Measurements from ENCODE around the gene YWHAB.

The YWHAB gene

GRCh38 chr20:44930517-44931168 is 45.1 kb downstream of the YWHAB start:
- H3K36me3 ChIP-seq (ENCODE audit: insufficient read depth, insufficient read length, low read length) = peaks cover 61% of the 10 kb centered on the region
- no peaks in the 10 kb centered on the region for H3K4me1 ChIP-seq (ENCODE audit: insufficient read depth, insufficient read length)
- TF ChIP-seq ZNF274 (IDR thresholded peaks at IDR 0.05; ENCODE audit: low read depth, low read length) (no peak), YY1 (IDR thresholded peaks at IDR 0.05; ENCODE audit: insufficient read depth, insufficient read length) (no peak), SUZ12 (IDR thresholded peaks at IDR 0.05; ENCODE audit: extremely low read depth, insufficient read depth, insufficient read length) (no peak)
- H3K9me3 ChIP-seq (ENCODE audit: insufficient read depth, low read length) = no peaks in the 10 kb centered on the region
- H3K4me3 ChIP-seq (ENCODE audit: insufficient read length, low read depth) = no peak overlapping the region
- no peaks in the 10 kb centered on the region for H3K27me3 ChIP-seq (ENCODE audit: insufficient read depth, insufficient read length)
- no peak overlapping the region for H3K9ac ChIP-seq (ENCODE audit: insufficient read length, low read depth)
- no peak for DNase-seq (ENCODE audit: low read depth, low spot score)

DNA sequence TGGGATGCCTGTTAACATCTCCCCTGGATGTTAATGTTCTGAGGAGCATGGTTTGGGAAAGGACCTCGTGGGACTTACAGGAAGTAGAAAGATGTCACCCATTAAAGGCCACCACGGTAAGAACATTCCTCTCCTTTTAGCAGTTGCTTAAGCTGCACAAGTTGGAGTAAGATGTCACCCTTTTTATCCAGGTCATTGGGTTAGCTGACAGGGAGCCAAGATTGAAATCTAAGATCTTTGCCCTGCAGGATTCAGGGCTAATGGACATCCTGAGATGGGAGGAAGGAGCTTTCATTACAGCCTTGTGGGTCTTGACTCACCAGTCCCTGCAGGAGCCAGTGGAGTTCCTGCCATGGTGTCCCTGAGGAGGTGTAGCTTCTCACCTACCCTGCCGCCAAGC is 46.4 kb downstream of the YWHAB start:
- no peaks in the 10 kb centered on the region for H3K9me3 ChIP-seq (ENCODE audit: insufficient read depth, low read length)

DNA sequence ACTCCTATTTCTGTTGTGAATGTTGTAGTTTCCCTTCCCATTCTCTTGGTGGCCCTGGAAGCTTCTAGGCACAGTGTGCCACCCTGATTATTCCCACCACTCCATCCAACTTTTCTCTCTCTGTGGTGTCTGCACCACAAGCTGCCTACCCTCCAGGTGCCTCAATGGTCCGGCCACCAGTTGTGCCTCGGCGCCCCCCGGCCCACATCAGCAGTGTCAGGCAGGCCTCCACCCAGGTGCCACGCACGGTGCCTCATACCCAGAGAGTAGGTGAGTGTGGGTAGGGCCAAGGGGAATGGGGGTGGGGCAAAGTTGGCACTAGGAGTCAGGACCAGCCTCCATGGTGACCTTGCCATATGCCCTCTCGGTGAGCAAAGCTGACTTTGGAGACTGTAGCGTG is 47.4 kb downstream of the YWHAB start:
- Histone ChIP-seq H3K4me1 (ENCODE audit: insufficient read depth, insufficient read length) (no peaks in the 10 kb centered on the region), H3K9ac (ENCODE audit: insufficient read length, low read depth) (no peak overlapping the region), H3K9me3 (ENCODE audit: insufficient read depth, low read length) (no peaks in the 10 kb centered on the region), H3K4me3 (ENCODE audit: insufficient read length, low read depth) (no peak overlapping the region), H3K27me3 (ENCODE audit: insufficient read depth, insufficient read length) (no peaks in the 10 kb centered on the region), H3K36me3 (ENCODE audit: insufficient read depth, insufficient read length, low read length) (peaks cover 78% of the 10 kb centered on the region)
- DNase-seq (ENCODE audit: low read depth, low spot score) = no peak
- TF ChIP-seq ZNF274 (IDR thresholded peaks at IDR 0.05; ENCODE audit: low read depth, low read length) (no peak), YY1 (IDR thresholded peaks at IDR 0.05; ENCODE audit: insufficient read depth, insufficient read length) (no peak), SUZ12 (IDR thresholded peaks at IDR 0.05; ENCODE audit: extremely low read depth, insufficient read depth, insufficient read length) (no peak)

More for the DNA sequence above, 46.4 kb downstream of the YWHAB start:
- Histone ChIP-seq H3K36me3 (ENCODE audit: insufficient read depth, insufficient read length, low read length) (peaks cover 70% of the 10 kb centered on the region), H3K4me3 (ENCODE audit: insufficient read length, low read depth) (no peak overlapping the region), H3K4me1 (ENCODE audit: insufficient read depth, insufficient read length) (no peaks in the 10 kb centered on the region), H3K9ac (ENCODE audit: insufficient read length, low read depth) (no peak overlapping the region), H3K27me3 (ENCODE audit: insufficient read depth, insufficient read length) (no peaks in the 10 kb centered on the region)
- no peak for DNase-seq (ENCODE audit: low read depth, low spot score)
- no peak for TF ChIP-seq YY1 (IDR thresholded peaks at IDR 0.05; ENCODE audit: insufficient read depth, insufficient read length)
- no peak for TF ChIP-seq SUZ12 (IDR thresholded peaks at IDR 0.05; ENCODE audit: extremely low read depth, insufficient read depth, insufficient read length)
- no peak for TF ChIP-seq ZNF274 (IDR thresholded peaks at IDR 0.05; ENCODE audit: low read depth, low read length)

- Histone ChIP-seq H3K4me3 (ENCODE audit: insufficient read length, low read depth) (no peak overlapping the region), H3K36me3 (ENCODE audit: insufficient read depth, insufficient read length, low read length) (peaks cover 91% of the 10 kb centered on the region), H3K27me3 (ENCODE audit: insufficient read depth, insufficient read length) (no peaks in the 10 kb centered on the region), H3K9me3 (ENCODE audit: insufficient read depth, low read length) (no peaks in the 10 kb centered on the region), H3K9ac (ENCODE audit: insufficient read length, low read depth) (no peak overlapping the region), H3K4me1 (ENCODE audit: insufficient read depth, insufficient read length) (peaks cover 3% of the 10 kb centered on the region)
- no peak for DNase-seq (ENCODE audit: low read depth, low spot score)
- TF ChIP-seq SUZ12 (IDR thresholded peaks at IDR 0.05; ENCODE audit: extremely low read depth, insufficient read depth, insufficient read length) (no peak), YY1 (IDR thresholded peaks at IDR 0.05; ENCODE audit: insufficient read depth, insufficient read length) (no peak), ZNF274 (IDR thresholded peaks at IDR 0.05; ENCODE audit: low read depth, low read length) (no peak)
These were observed 51.0 kb downstream of the YWHAB start for GRCh38 chr20:44936510-44936909.

DNA sequence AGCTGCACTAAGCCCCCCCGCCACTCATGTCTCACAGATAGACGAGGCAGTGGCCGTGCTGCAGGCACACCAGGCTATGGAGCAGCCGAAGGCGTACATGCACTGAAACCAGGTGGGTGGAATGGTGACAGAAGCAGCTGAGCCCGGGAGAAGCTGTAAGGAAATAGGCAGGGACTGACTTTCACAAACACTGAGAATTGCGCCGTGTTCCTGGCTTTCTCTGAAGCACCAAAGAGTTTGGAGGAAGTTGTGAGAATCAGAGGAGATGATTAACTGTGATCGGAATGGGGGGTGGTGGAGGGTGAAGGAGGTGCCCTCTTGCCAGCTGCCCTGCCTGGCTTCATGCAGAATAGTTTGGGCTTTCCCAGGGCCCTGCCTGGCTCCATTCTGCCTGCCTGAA is 53.1 kb downstream of the YWHAB start:
- Histone ChIP-seq H3K36me3 (ENCODE audit: insufficient read depth, insufficient read length, low read length) (peaks cover 94% of the 10 kb centered on the region), H3K4me3 (ENCODE audit: insufficient read length, low read depth) (no peak overlapping the region), H3K9ac (ENCODE audit: insufficient read length, low read depth) (no peak overlapping the region), H3K9me3 (ENCODE audit: insufficient read depth, low read length) (no peaks in the 10 kb centered on the region), H3K27me3 (ENCODE audit: insufficient read depth, insufficient read length) (no peaks in the 10 kb centered on the region), H3K4me1 (ENCODE audit: insufficient read depth, insufficient read length) (peaks cover 3% of the 10 kb centered on the region)
- TF ChIP-seq ZNF274 (IDR thresholded peaks at IDR 0.05; ENCODE audit: low read depth, low read length) (no peak), YY1 (IDR thresholded peaks at IDR 0.05; ENCODE audit: insufficient read depth, insufficient read length) (no peak), SUZ12 (IDR thresholded peaks at IDR 0.05; ENCODE audit: extremely low read depth, insufficient read depth, insufficient read length) (no peak)
- no peak for DNase-seq (ENCODE audit: low read depth, low spot score)

- Histone ChIP-seq H3K4me1 (ENCODE audit: insufficient read depth, insufficient read length) (peaks cover 3% of the 10 kb centered on the region), H3K9me3 (ENCODE audit: insufficient read depth, low read length) (no peaks in the 10 kb centered on the region), H3K9ac (ENCODE audit: insufficient read length, low read depth) (no peak overlapping the region), H3K4me3 (ENCODE audit: insufficient read length, low read depth) (no peak overlapping the region), H3K36me3 (ENCODE audit: insufficient read depth, insufficient read length, low read length) (peaks cover 92% of the 10 kb centered on the region), H3K27me3 (ENCODE audit: insufficient read depth, insufficient read length) (no peaks in the 10 kb centered on the region)
- no peak for TF ChIP-seq ZNF274 (IDR thresholded peaks at IDR 0.05; ENCODE audit: low read depth, low read length)
- TF ChIP-seq YY1 (IDR thresholded peaks at IDR 0.05; ENCODE audit: insufficient read depth, insufficient read length) = no peak
- no peak for TF ChIP-seq SUZ12 (IDR thresholded peaks at IDR 0.05; ENCODE audit: extremely low read depth, insufficient read depth, insufficient read length)
- no peak for DNase-seq (ENCODE audit: low read depth, low spot score)
These were observed 55.7 kb downstream of the YWHAB start for GRCh38 chr20:44941120-44941691.

DNA sequence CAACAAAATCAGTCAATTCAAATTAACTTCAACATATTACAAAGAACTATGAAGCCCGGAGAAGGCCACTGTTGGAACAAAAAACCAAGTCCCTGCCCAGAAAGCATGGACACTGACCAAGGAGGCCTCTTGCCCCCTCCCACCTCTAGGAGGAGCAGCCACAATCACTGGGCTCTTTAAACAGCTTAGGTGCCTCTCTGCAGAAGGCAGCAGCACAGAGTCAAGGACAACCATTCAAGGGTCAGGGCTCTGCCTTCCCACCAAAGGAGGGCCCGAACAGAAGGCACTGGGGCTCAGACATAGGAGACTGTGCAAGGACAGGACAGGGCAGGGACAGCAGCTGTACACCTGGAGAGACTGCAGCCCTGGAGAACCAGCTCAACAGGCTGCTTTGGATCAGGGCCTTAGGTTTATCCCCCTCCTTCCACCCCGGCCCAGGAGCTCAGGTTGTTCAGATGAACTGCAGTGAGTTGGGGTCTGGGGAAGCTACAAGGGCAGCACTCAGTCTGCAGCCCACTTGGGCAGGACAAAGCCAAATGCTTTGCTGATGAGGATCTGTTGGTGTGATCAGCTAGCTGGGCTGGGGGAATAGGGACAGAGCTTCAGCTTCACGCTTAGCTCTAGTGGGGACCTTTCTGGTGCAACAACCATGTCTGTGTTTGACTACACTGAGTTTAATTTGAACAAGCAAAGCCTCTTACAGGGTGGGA is 56.9 kb downstream of the YWHAB start:
- no peak for DNase-seq (ENCODE audit: low read depth, low spot score)
- Histone ChIP-seq H3K4me1 (ENCODE audit: insufficient read depth, insufficient read length) (peaks cover 3% of the 10 kb centered on the region), H3K27me3 (ENCODE audit: insufficient read depth, insufficient read length) (no peaks in the 10 kb centered on the region), H3K9ac (ENCODE audit: insufficient read length, low read depth) (no peak overlapping the region), H3K4me3 (ENCODE audit: insufficient read length, low read depth) (no peak overlapping the region), H3K9me3 (ENCODE audit: insufficient read depth, low read length) (no peaks in the 10 kb centered on the region), H3K36me3 (ENCODE audit: insufficient read depth, insufficient read length, low read length) (peaks cover 86% of the 10 kb centered on the region)
- TF ChIP-seq YY1 (IDR thresholded peaks at IDR 0.05; ENCODE audit: insufficient read depth, insufficient read length) = no peak
- TF ChIP-seq SUZ12 (IDR thresholded peaks at IDR 0.05; ENCODE audit: extremely low read depth, insufficient read depth, insufficient read length) = no peak
- no peak for TF ChIP-seq ZNF274 (IDR thresholded peaks at IDR 0.05; ENCODE audit: low read depth, low read length)
